Heart left ventricle (tissue), 13 donors: ENCODE results near the gene CHRNA1.

Source experiments
- CTCF ChIP-seq, 12 donors: fragments of 200-600 bp; sonication (generic) in 4 of 12; IDR thresholded peaks; one replicate each; pipeline versions ENCODE4 v1.5.0 to v1.8.0; 2018 to 2022; ENCODE audit warnings: antibody characterized with exemption in 12 of 12, mild to moderate bottlenecking in 5 of 12
- POLR2A ChIP-seq, 2 donors: fragments of 450-650 bp; IDR thresholded peaks; one replicate each; pipeline ENCODE4 v1.6.1; 2017; ENCODE audit warnings: antibody characterized with exemption in 2 of 2, mild to moderate bottlenecking in 2 of 2, moderate library complexity in 2 of 2
- donor health status: ischemic (EF 13 %, LVEDD 7.1; RV severe dilation, severe dysfunction).
- donor health status: DM: no; HTN: yes; CAD: no.
- donor health status: DM: no; HTN: no; CAD: no.
- donor health status: ischemic (EF 25% LVEDD 6.9; RV normal size, moderate dysfunction).
- donor health status: ischemic (EF 25% LVEDD 5.7; RV mildly dilated, moderate dysfunction).
- donor health status: ischemic (EF 35%, LVEDD 5.7; RV mildly dilated, moderate dysfunction).
- donor health status: nonischemic (EF 11% LVEDD 7.7; RV severe dilation, severe dysfunction).
- donor health status: DM: yes; HTN: yes; CAD: no.
- donor health status: PGD.
- donor health status: ischemic (EF 29% LVEDD 5.4; RV normal size, mild dysfunction).
- donor health status: nonischemic (EF 23%, LVEDD 6.1; RV moderate dilation, normal function).

DNA sequence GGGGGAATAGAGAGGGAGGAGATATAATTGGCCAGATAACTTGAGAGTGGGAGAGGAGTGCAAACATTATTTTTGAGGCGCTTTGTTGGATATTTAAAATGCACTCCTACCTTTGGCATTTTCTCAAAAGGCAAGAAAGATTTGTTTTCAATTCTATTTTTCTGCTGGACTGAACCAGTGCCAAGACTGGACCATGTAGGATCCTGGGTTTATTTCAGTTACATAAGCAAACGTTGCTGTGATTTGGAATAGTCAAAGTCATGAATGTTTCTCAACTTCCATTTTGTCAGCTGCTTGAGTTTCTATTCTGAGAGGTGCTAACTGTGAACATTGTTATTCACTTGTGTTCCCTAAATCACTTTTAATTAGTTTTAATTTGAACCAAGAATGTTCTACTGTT lies 8.9 kb upstream of the CHRNA1 start:
- TF ChIP-seq CTCF (IDR thresholded peaks at IDR 0.05) (no peak), POLR2A (IDR thresholded peaks at IDR 0.05) (no peak)
